ENCODE measurements around the gene ERGIC1. TPM values are rescaled to one million over a fixed set of nuclear protein-coding genes. Genes with fewer than 3 reads are reported as not detected.

Gene ERGIC1
- total RNA-seq, 1 donor from 2014 or later: 177 TPM

DNA sequence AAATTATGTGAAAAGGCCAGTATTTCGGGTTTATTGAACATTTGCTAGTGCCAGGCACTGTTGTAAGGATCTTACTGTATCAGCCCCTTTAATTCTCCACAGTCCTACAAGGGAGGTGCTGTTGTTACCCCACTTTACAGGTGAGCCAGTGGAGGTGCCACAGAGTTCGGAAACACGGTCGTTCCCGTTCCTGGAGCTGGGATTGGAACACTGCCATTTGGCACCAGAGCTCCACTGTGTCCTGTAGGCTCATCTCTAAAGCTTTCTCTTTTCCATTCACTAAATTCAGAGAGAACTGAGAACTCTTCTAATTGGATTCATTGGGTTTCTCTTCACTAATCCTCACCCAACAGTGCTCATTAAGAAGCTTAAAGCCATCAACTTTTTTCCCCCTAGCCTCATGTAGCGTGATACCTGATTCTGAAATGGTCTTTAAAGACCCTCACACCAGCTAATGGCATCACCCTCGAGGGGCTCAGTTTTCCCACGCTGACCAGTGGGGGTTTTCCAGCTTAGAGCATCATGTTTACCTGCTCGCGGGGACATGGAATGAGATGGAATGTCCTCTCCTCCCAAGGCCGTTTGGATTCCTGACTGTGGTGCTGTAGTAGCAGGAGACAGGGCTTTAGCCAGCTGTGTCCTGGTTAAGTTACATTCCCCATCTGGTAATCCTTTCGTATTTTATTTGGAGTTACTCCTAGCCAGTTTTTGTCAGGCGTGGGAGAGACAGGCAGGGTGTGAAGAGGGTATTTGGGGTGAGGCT, 5.8 kb downstream of the ERGIC1 start:
- H3K27me3 ChIP-seq (ENCODE audit: low read depth): no peaks in the 10 kb centered on the region
- DNase-seq (no peak), ATAC-seq (no peak)
- H3K4me3 ChIP-seq: no peak overlapping the region
- no peaks in the 10 kb centered on the region for H3K9me3 ChIP-seq
- no peak for TF ChIP-seq CTCF (IDR thresholded peaks at IDR 0.05)
- no peak overlapping the region for H3K27ac ChIP-seq
- H3K36me3 ChIP-seq: peaks cover 7% of the 10 kb centered on the region
- peaks cover 58% of the 10 kb centered on the region for H3K4me1 ChIP-seq
- intact Hi-C loops (cut with DNase I): no loop called here

DNA sequence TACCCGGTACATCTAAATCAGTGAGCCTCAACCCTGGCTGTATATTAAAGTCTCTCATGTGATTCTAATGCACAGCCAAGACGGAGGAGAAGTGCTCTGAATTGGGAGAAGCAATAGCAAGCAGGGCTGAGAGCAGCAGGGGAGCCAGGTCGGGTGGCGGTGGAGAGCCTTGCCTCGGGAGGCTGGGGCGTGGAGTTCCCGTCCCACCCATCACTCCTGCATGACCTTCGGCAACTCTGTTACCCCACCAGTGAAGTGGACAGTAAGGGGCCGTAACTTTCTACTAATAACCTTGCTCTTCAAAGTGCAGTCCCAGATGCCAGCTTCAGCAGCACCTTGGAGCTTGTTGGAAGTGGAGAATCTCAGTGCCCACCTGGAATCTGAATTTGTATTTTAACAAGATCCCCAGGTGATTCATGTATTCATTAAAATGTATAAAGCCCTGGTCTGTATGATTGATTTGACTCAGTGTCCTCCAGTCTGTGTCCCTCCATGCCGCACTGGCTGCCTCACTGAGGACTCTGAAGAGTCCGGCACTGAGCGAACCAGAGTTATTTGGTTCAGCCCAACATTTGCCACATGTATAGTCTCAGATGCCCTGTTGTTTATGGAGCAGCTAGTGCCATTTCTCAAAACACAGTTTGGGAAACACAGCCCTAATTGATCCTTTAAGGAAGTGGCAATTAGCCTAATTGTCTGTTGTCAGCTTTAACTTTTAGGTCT, 6.5 kb downstream of the ERGIC1 start:
- Histone ChIP-seq H3K4me1 (peaks cover 58% of the 10 kb centered on the region), H3K27ac (peak overlapping the region; percentile 19), H3K4me3 (no peak overlapping the region), H3K9me3 (no peaks in the 10 kb centered on the region), H3K27me3 (ENCODE audit: low read depth) (no peaks in the 10 kb centered on the region), H3K36me3 (peaks cover 7% of the 10 kb centered on the region)
- DNase-seq: no peak
- no peak for TF ChIP-seq CTCF (IDR thresholded peaks at IDR 0.05)
- intact Hi-C loops (cut with DNase I): no loop called here
- ATAC-seq: no peak

DNA sequence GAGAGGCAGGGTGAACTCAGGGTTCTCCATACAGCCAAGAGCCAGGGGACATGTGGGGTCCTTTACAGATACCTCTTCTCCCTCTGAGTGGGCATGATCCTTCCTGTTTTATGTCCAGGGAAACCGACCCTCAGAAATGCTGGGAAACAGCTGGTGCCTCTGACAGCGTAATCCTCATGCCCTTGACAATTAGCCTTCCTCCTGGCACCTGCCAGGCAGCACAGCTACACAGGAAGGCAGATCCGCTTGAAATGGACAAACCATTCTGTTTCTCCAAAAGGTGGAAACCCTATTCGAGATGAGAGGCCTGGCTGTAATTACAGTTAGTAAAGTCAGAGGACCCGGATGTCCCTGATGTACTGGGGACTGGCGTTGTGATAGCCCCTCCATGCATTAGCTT, 7.2 kb downstream of the ERGIC1 start:
- Histone ChIP-seq H3K27ac (no peak overlapping the region), H3K4me3 (no peak overlapping the region), H3K36me3 (peaks cover 7% of the 10 kb centered on the region), H3K9me3 (no peaks in the 10 kb centered on the region), H3K4me1 (peaks cover 55% of the 10 kb centered on the region), H3K27me3 (ENCODE audit: low read depth) (no peaks in the 10 kb centered on the region)
- ATAC-seq (no peak), DNase-seq (no peak)
- intact Hi-C loops (cut with DNase I): no loop called here
- no peak for TF ChIP-seq CTCF (IDR thresholded peaks at IDR 0.05)

DNA sequence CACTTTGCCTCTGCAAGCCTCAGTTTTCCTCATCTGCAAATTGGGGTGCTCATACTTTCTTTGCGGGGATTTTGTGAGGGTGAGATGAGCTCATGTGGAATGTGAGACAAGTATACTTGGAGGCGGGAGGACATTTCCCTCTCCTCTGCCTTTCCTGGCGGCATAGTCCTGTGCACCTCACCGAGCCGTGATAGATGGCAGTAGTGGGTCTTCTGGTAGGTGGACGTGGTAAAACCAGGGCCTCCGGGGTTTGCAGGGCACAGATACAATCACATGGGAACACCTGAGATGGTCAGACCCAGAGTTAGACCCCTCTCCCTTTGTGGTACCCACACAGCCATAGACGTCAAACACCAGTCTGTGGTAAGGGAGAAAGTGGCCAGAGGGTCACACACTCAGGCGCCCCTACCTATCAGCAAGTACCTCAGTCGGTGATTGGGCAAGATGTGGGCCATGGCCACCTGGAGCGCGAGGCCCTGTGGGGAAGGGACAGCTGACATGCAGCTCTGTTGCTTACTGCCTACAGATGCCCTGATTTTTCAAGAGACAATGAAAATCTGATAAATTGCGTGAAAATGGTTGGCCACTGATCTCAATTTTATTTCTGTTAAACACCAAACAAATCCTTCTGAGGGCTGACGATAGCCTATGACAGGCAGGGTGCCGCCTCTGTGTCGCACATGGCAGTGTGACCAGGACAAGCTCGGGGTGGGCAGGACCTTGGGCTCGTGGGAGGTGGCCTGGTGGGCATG, 9.9 kb downstream of the ERGIC1 start:
- no peak overlapping the region for H3K4me3 ChIP-seq
- H3K27me3 ChIP-seq (ENCODE audit: low read depth): no peaks in the 10 kb centered on the region
- no peak for ATAC-seq
- H3K27ac ChIP-seq: no peak overlapping the region
- no peaks in the 10 kb centered on the region for H3K9me3 ChIP-seq
- DNase-seq: no peak
- H3K4me1 ChIP-seq: peaks cover 60% of the 10 kb centered on the region
- no peak for TF ChIP-seq CTCF (IDR thresholded peaks at IDR 0.05)
- intact Hi-C loops (cut with DNase I): no loop called here
- H3K36me3 ChIP-seq: peaks cover 7% of the 10 kb centered on the region

DNA sequence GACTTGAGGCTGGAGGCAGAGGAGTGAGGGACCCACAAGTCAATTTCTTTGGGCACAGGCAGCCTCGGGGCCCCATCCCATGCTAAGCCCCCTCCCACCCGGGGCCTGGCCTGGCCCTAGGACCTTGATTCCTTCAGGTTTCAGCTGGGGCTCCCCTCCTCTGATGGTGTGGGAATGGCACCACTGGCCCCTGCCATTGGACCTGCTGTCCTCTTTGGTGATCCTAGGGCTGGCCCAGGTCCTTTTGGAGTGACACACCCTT, 10.5 kb downstream of the ERGIC1 start:
- no peak for DNase-seq
- intact Hi-C loops (cut with DNase I): no loop called here
- Histone ChIP-seq H3K4me1 (peaks cover 65% of the 10 kb centered on the region), H3K9me3 (no peaks in the 10 kb centered on the region), H3K4me3 (no peak overlapping the region), H3K27me3 (ENCODE audit: low read depth) (no peaks in the 10 kb centered on the region), H3K27ac (peak overlapping the region; percentile 21), H3K36me3 (peaks cover 7% of the 10 kb centered on the region)
- no peak for TF ChIP-seq CTCF (IDR thresholded peaks at IDR 0.05)
- ATAC-seq: no peak
